ENCODE data around the gene TPI1. TPM values are rescaled to one million over a fixed set of nuclear protein-coding genes. Genes with fewer than 3 reads are reported as not detected.

TPI1 gene
- total RNA-seq, 1 experiment from 2014 or later: 1,177 TPM

DNA sequence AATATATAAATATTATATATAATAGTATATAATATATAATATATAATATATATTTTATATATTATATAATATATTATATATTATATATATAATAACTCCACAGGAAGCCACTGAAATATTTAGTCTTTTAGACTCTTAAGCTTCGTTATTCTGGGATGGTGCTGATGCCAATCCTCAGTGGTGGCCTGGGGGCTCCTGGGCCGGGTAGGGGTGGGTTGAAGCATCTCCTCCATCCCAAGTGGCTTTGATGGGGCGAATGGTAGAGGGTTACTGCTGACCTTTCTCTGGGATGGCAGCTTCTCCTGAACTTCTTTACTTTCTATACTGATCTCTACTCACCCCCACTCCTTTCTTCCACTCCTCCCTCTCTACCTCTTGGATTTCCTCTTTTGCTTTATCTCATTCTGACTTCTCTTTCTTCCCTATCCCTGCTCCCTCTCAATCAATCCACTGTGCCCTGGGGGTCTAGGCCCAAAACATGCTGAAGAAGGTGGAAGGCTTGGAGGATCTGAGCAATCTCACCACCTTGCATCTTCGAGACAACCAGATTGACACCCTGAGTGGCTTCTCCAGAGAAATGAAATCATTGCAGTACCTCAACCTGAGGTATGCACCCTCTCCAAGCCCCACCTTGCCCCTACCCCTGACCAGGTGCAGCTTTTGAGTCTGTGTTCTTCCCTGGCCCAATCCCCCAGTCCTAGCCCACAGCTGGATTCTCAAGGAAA, 42.3 kb downstream of the TPI1 start:
- Mint-ChIP-seq H3K27ac (no peak overlapping the region), H3K36me3 (ENCODE audit: insufficient read depth in 1 of 3, low read depth in 3 of 3) (no peaks in the 10 kb centered on the region; a peak in 1 of 7 replicates), H3K4me3 (no peak overlapping the region), H3K4me1 (peaks cover 12 to 15% of the 10 kb centered on the region in 2 experiments), H3K9me3 (no peaks in the 10 kb centered on the region), H3K27me3 (ENCODE audit: low read depth) (peaks cover 23% of the 10 kb centered on the region)
- Histone ChIP-seq H2AFZ (ENCODE audit: low read length) (no peak overlapping the region), H4K20me1 (ENCODE audit: control insufficient read depth, insufficient read depth, insufficient read length) (no peaks in the 10 kb centered on the region), H2BK15ac (ENCODE audit: low read depth, low read length) (no peak overlapping the region), H3K79me2 (ENCODE audit: insufficient read depth, low read length) (no peaks in the 10 kb centered on the region), H3K9ac (ENCODE audit: extremely low read depth, insufficient read length, low read length) (no peak overlapping the region), H4K91ac (ENCODE audit: insufficient read length, low read depth, low read length) (no peak overlapping the region), H2BK5ac (ENCODE audit: insufficient read length, low read length) (no peak overlapping the region), H3K27ac (ENCODE audit: insufficient read length, low read depth, low read length) (no peak overlapping the region), H3K18ac (ENCODE audit: insufficient read length, low read depth, low read length) (no peak overlapping the region), H3K56ac (ENCODE audit: insufficient read length, low read depth, low read length) (no peak overlapping the region), H3K9me3 (ENCODE audit: control insufficient read depth, low read depth, low read length) (no peaks in the 10 kb centered on the region), H3K23me2 (ENCODE audit: insufficient read length, low read depth, low read length, poor library complexity, severe bottlenecking) (peaks cover 10% of the 10 kb centered on the region), H3K4me1 (ENCODE audit: insufficient read depth, low read length) (no peaks in the 10 kb centered on the region; the same call in 1 of the 2 replicates), H3K27me3 (ENCODE audit: insufficient read depth, low read length) (no peaks in the 10 kb centered on the region; the same call in 1 of the 2 replicates), H2BK20ac (ENCODE audit: low read depth, low read length, poor library complexity, severe bottlenecking) (no peak overlapping the region), H2BK120ac (ENCODE audit: low read depth, low read length, poor library complexity, severe bottlenecking) (no peak overlapping the region), H2AK5ac (ENCODE audit: insufficient read length, low read length) (no peak overlapping the region), H3T11ph (ENCODE audit: low read length) (no peak overlapping the region), H3K14ac (ENCODE audit: insufficient read depth, low read length) (no peak overlapping the region), H4K8ac (replicated peaks; ENCODE audit: insufficient read length, low read depth, low read length) (no peak overlapping the region), H4K5ac (ENCODE audit: insufficient read length, low read depth, low read length) (no peak overlapping the region), H3K79me1 (ENCODE audit: insufficient read depth, low read depth, low read length, poor library complexity, severe bottlenecking) (no peaks in the 10 kb centered on the region), H2BK12ac (ENCODE audit: insufficient read length, low read depth, low read length) (no peak overlapping the region), H3K4me2 (ENCODE audit: insufficient read depth, insufficient read length, low read length) (no peak overlapping the region), H3K23ac (ENCODE audit: insufficient read length, low read depth, low read length) (no peak overlapping the region), H3K4ac (ENCODE audit: low read depth, low read length) (no peak overlapping the region)
- TF ChIP-seq, protein P1, sequence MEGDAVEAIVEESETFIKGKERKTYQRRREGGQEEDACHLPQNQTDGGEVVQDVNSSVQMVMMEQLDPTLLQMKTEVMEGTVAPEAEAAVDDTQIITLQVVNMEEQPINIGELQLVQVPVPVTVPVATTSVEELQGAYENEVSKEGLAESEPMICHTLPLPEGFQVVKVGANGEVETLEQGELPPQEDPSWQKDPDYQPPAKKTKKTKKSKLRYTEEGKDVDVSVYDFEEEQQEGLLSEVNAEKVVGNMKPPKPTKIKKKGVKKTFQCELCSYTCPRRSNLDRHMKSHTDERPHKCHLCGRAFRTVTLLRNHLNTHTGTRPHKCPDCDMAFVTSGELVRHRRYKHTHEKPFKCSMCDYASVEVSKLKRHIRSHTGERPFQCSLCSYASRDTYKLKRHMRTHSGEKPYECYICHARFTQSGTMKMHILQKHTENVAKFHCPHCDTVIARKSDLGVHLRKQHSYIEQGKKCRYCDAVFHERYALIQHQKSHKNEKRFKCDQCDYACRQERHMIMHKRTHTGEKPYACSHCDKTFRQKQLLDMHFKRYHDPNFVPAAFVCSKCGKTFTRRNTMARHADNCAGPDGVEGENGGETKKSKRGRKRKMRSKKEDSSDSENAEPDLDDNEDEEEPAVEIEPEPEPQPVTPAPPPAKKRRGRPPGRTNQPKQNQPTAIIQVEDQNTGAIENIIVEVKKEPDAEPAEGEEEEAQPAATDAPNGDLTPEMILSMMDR (conservative IDR thresholded peaks at IDR 0.05): no peak
- no peak for DNase-seq
- no CpG with 5 or more reads among the region's 4 CpGs for WGBS (ENCODE audit: extremely low coverage, insufficient read length, low lambda C conversion rate)
